Thoracic aorta (tissue), 2 donors: Measurements from ENCODE around the gene SLC35F3. TPM values are rescaled to one million over a fixed set of nuclear protein-coding genes. Genes with fewer than 3 reads are reported as not detected.
A peak's percentile ranks its signal among the peaks of the same experiment; 100 is the strongest.
"Not testable (repeated sequence)": the region's sequence is repeated elsewhere in the genome, so short reads cannot be mapped to it uniquely, and the experiment has no call there.

Experiments used
- ATAC-seq: fragments of 150-250 bp; one replicate; pipeline ENCODE4 v1.8.0; 2017; ENCODE audit warnings: low read depth; ENCODE audit not compliant: insufficient number of reproducible peaks, low FRiP score
- DNase-seq: peaks from one replicate; pipeline ENCODE4 v3.0.0-alpha.2; 2020; ENCODE audit warnings: low spot score
- H3K27ac ChIP-seq, 2 donors: fragments of 200-600 bp; sonication (generic); 1 replicate in 1 of 2; 2 replicates in 1 of 2; pipeline ENCODE4 v1.5.1; 2016; ENCODE audit warnings: mild to moderate bottlenecking in 2 of 2, moderate library complexity in 2 of 2
- H3K27me3 ChIP-seq: fragments of 200-600 bp; sonication (generic); replicated peaks from 2 replicates; pipeline ENCODE4 v1.6.0; 2016; ENCODE audit warnings: mild to moderate bottlenecking; ENCODE audit not compliant: insufficient read depth
- H3K36me3 ChIP-seq: fragments of 200-600 bp; sonication (generic); one replicate; pipeline ENCODE4 v1.5.1; 2016
- H3K4me1 ChIP-seq, 2 donors: fragments of 200-600 bp; sonication (generic); 1 replicate in 1 of 2; 2 replicates in 1 of 2; pipeline versions ENCODE4 v1.5.1 to v1.6.0; 2016; ENCODE audit warnings: low read depth in 2 of 2, mild to moderate bottlenecking in 1 of 2; ENCODE audit not compliant: control insufficient read depth in 1 of 2
- H3K4me3 ChIP-seq: fragments of 200-600 bp; sonication (generic); 2 replicates; pipeline ENCODE4 v1.5.1; 2016; ENCODE audit warnings: mild to moderate bottlenecking
- H3K9me3 ChIP-seq: fragments of 200-600 bp; sonication (generic); 2 replicates; pipeline ENCODE4 v1.5.1; 2016
- total RNA-seq, 2 donors: library from RNA; depleted of rRNA; stranded (reverse); fragments of >200 nt; gene quantifications; one replicate each; pipeline versions ENCODE4 v1.1.0 to v1.2.3, GENCODE V29; 2016
- TF ChIP-seq, protein P1 (sequence below): fragments of 200-600 bp; sonication (generic); IDR thresholded peaks from one replicate; pipeline ENCODE4 v1.5.1; 2019; ENCODE audit warnings: antibody characterized with exemption

The SLC35F3 gene
- total RNA-seq, 2 donors from 2014 or later = not detected

DNA sequence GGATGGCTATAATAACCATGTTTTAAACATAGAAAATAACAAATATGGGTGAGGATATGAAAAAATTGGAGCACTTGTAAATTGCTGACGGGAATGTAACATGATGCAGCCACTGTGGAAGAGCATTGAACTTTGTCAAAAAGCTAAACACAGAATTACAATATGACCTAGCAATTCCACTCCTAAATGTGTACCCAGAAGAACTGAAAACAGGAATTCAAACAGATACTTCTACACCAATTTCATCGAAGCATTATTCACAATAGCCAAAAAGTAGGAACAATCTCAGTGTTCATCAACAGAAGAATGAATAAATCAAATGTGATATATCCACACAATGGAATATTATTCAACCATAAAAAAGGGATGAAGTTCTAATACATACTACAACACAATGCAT lies 436.1 kb downstream of the SLC35F3 start:
- Histone ChIP-seq H3K4me3 (no peak overlapping the region), H3K9me3 (no peaks in the 10 kb centered on the region), H3K27ac (no peak overlapping the region), H3K4me1 (no peaks in the 10 kb centered on the region), H3K36me3 (no peaks in the 10 kb centered on the region), H3K27me3 (no peaks in the 10 kb centered on the region)
- TF ChIP-seq, protein P1, sequence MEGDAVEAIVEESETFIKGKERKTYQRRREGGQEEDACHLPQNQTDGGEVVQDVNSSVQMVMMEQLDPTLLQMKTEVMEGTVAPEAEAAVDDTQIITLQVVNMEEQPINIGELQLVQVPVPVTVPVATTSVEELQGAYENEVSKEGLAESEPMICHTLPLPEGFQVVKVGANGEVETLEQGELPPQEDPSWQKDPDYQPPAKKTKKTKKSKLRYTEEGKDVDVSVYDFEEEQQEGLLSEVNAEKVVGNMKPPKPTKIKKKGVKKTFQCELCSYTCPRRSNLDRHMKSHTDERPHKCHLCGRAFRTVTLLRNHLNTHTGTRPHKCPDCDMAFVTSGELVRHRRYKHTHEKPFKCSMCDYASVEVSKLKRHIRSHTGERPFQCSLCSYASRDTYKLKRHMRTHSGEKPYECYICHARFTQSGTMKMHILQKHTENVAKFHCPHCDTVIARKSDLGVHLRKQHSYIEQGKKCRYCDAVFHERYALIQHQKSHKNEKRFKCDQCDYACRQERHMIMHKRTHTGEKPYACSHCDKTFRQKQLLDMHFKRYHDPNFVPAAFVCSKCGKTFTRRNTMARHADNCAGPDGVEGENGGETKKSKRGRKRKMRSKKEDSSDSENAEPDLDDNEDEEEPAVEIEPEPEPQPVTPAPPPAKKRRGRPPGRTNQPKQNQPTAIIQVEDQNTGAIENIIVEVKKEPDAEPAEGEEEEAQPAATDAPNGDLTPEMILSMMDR = no peak
- DNase-seq = no peak
- no peak for ATAC-seq

DNA sequence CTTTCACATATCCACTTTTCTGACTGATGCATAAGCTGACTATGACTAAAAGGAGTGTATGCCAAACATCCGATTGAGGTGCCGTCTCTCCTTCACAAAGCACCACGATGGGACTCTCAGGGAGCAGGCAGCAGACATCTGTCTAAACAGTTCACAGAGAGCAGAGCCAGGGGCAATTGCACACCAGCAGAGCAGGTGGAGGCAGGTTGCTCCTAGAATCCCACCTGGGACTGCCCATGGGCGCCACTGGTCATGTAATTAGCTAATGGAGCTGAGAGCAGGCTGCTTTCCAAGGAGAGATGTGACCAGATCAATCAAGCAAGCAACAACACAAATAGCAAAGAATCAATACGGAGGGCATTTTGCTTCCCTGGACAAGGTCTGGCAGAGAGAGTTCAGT lies 438.3 kb downstream of the SLC35F3 start:
- ATAC-seq (no peak), DNase-seq (no peak)
- Histone ChIP-seq H3K4me1 (no peaks in the 10 kb centered on the region), H3K27ac (no peak overlapping the region), H3K36me3 (no peaks in the 10 kb centered on the region), H3K4me3 (no peak overlapping the region), H3K9me3 (no peaks in the 10 kb centered on the region), H3K27me3 (no peaks in the 10 kb centered on the region)
- TF ChIP-seq, protein P1 = no peak

GRCh38 chr1:234345237-234345636 lies 440.8 kb downstream of the SLC35F3 start:
- TF ChIP-seq, protein P1 = no peak
- H3K9me3 ChIP-seq = no peaks in the 10 kb centered on the region
- no peaks in the 10 kb centered on the region for H3K4me1 ChIP-seq
- H3K27ac ChIP-seq = no peak overlapping the region
- H3K36me3 ChIP-seq = no peaks in the 10 kb centered on the region
- no peak for DNase-seq
- no peaks in the 10 kb centered on the region for H3K27me3 ChIP-seq
- ATAC-seq = no peak
- H3K4me3 ChIP-seq = no peak overlapping the region

GRCh38 chr1:234348964-234349363 lies 444.5 kb downstream of the SLC35F3 start:
- Histone ChIP-seq H3K9me3 (no peaks in the 10 kb centered on the region), H3K36me3 (no peaks in the 10 kb centered on the region), H3K4me3 (no peak overlapping the region), H3K27ac (no peak overlapping the region), H3K27me3 (no peaks in the 10 kb centered on the region), H3K4me1 (no peaks in the 10 kb centered on the region)
- TF ChIP-seq, protein P1 = no peak
- DNase-seq = no peak
- ATAC-seq = no peak

- Histone ChIP-seq H3K27me3 (no peaks in the 10 kb centered on the region), H3K4me1 (no peaks in the 10 kb centered on the region), H3K9me3 (no peaks in the 10 kb centered on the region), H3K4me3 (no peak overlapping the region), H3K36me3 (no peaks in the 10 kb centered on the region), H3K27ac (no peak overlapping the region)
- TF ChIP-seq, protein P1 = no peak
- no peak for ATAC-seq
- no peak for DNase-seq
These were observed 451.5 kb downstream of the SLC35F3 start for GRCh38 chr1:234355782-234356510.

DNA sequence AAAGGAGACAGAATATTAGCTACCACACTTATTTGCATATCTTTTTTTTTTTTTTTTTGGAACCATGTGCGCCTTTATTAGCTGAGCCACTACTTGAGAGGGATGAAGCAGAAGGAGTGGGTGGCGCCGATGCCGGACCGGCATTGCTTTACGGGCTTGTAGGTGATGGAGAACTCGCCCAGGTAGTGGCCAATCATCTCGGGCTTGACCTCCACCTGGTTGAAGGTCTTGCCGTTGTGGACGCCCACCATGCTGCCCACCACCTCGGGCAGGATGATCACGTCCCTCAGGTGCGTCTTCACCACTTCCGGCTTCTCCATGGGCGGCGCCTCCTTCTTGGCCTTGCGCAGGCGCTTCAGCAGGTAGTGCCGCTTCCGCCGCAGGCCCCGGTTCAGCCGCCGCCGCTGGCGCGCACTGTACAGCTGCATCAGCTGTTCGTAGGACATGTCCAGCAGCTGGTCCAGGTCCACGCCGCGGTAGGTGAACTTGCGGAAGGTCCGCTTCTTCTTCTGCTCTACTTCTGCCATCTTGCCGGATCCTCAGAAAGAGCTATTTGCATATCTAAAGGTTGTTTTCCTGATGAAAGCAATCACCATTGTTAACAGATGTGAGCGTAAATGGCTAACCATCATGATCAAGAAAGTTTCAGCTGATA lies 452.3 kb downstream of the SLC35F3 start:
- not testable (repeated sequence) for H3K9me3 ChIP-seq, DNase-seq, H3K36me3 ChIP-seq, ATAC-seq, H3K27me3 ChIP-seq, H3K27ac ChIP-seq, H3K4me1 ChIP-seq
- peak overlapping the region; percentile 57 for H3K4me3 ChIP-seq
